Measurements from ENCODE around the gene KCTD2. TPM values are rescaled to one million over a fixed set of nuclear protein-coding genes. Genes with fewer than 3 reads are reported as not detected.

The KCTD2 gene
- total and polyA plus RNA-seq, 9 of the 15 experiments (the other 6 are each of a cell fraction or from before 2014, with no cell fraction given), result 1.7 to 32.9 (median 15.8) TPM

GRCh38 chr17:75012346-75013091 is 34.5 kb upstream of the KCTD2 start, which contains the start of gene MRPL58 (continued):
- peak; percentile 86 for TF ChIP-seq HCFC1 (IDR thresholded peaks at IDR 0.05; ENCODE audit: low read depth, low read length)
- TF ChIP-seq GTF2F1 (IDR thresholded peaks at IDR 0.05; ENCODE audit: low read depth, low read length), result no peak; the same call in none of the 2 replicates
- no peak for TF ChIP-seq ZNF407 (IDR thresholded peaks at IDR 0.05; ENCODE audit: low read depth)
- no peak for TF ChIP-seq MIER1 (IDR thresholded peaks at IDR 0.05; ENCODE audit: low read depth)
- TF ChIP-seq ZBTB1 (CRISPR knock-in tag; IDR thresholded peaks at IDR 0.05; ENCODE audit: borderline replicate concordance, low read depth), result no peak
- no peak for TF ChIP-seq FOXK1 (CRISPR knock-in tag; IDR thresholded peaks at IDR 0.05; ENCODE audit: borderline replicate concordance)
- TF ChIP-seq ZBTB33 (CRISPR knock-in tag; IDR thresholded peaks at IDR 0.05), result peak; percentile 59
- TF ChIP-seq BRD4 (IDR thresholded peaks at IDR 0.05), result no peak
- TF ChIP-seq ZNF133 (CRISPR knock-in tag; IDR thresholded peaks at IDR 0.05), result no peak
- TF ChIP-seq BMI1 (IDR thresholded peaks at IDR 0.05; ENCODE audit: low read length), result no peak
- no peak for TF ChIP-seq ZNF408 (CRISPR knock-in tag; IDR thresholded peaks at IDR 0.05; ENCODE audit: low read depth)
- TF ChIP-seq ZBTB2 (IDR thresholded peaks at IDR 0.05), result no peak
- TF ChIP-seq ZNF23 (CRISPR knock-in tag; IDR thresholded peaks at IDR 0.05), result no peak
- TF ChIP-seq RBM14 (IDR thresholded peaks at IDR 0.05; ENCODE audit: borderline replicate concordance, insufficient read depth, low read depth, low read length), result 0 out of 2 replicates have a peak, but pooled peaks have one; percentile 43
- 0 out of 2 replicates have a peak, but pooled peaks have one; percentile 55 for TF ChIP-seq ZNF583 (CRISPR knock-in tag; IDR thresholded peaks at IDR 0.05)
- peak; percentile 21 for TF ChIP-seq ZNF146 (CRISPR knock-in tag; IDR thresholded peaks at IDR 0.05; ENCODE audit: unreplicated experiment)
- TF ChIP-seq FOSL1 (tag; conservative IDR thresholded peaks at IDR 0.05), result 0 out of 2 replicates have a peak, but pooled peaks have one; percentile 26
